B cell (primary cell): ENCODE data around the gene PLA2G5. TPM values are rescaled to one million over a fixed set of nuclear protein-coding genes. Genes with fewer than 3 reads are reported as not detected.

Experiments used
- ATAC-seq: fragments of 200-7000 bp; cut with Tn5 transposase; one replicate; pipeline ENCODE4 v1.10.0; 2021; ENCODE audit warnings: low read depth, mild to moderate bottlenecking, moderate number of reproducible peaks, moderate library complexity
- CTCF ChIA-PET: fragments of 350-600 bp; sonication (Branson Sonifier 250); formaldehyde crosslinking; loops from one replicate; lab custom pipeline; 2021; ENCODE audit warnings: antibody characterized with exemption, inconsistent platforms; lab: Charles Lee
- POLR2A ChIA-PET: fragments of 350-600 bp; sonication (Branson Sonifier 250); formaldehyde crosslinking; loops from one replicate; lab custom pipeline; 2021; ENCODE audit warnings: antibody characterized with exemption; lab: Charles Lee
- DNase-seq: peaks from one replicate; pipeline ENCODE4 v3.0.0; 2013
- H2AFZ ChIP-seq: 2 replicates; pipeline ENCODE4 v1.6.1; 2012; ENCODE audit warnings: mild to moderate bottlenecking, low read depth, low read length; ENCODE audit not compliant: insufficient read depth, poor library complexity, severe bottlenecking
- H3K27ac ChIP-seq, 2 donors: 1 replicate in 1 of 2; 2 replicates in 1 of 2; pipeline ENCODE4 v1.5.1; 2012 to 2013; ENCODE audit warnings: low read length in 2 of 2, mild to moderate bottlenecking in 2 of 2, moderate library complexity in 1 of 2
- H3K27me3 ChIP-seq, 4 experiments: fragments of 200-600 bp in 1 of 4; sonication (generic) in 1 of 4; replicated peaks in 1 of 4; 1 replicate in 2 of 4; 2 replicates in 2 of 4; pipeline versions ENCODE4 v1.6.1 to v1.7.0; 2013 to 2016; ENCODE audit warnings: low read length in 3 of 4, mild to moderate bottlenecking in 2 of 4, mixed read lengths in 1 of 4, moderate library complexity in 1 of 4; ENCODE audit not compliant: insufficient read depth in 4 of 4, control insufficient read depth in 3 of 4; ENCODE audit errors: control extremely low read depth in 1 of 4
- H3K36me3 ChIP-seq, 2 experiments: replicated peaks in 1 of 2; 1 replicate in 1 of 2; 2 replicates in 1 of 2; pipeline versions ENCODE4 v1.6.1 to v1.7.1; 2013; ENCODE audit warnings: low read length in 1 of 2; ENCODE audit not compliant: insufficient read depth in 2 of 2, control insufficient read depth in 1 of 2; ENCODE audit errors: control extremely low read depth in 1 of 2, extremely low read depth in 1 of 2
- H3K4me1 ChIP-seq, 2 donors: fragments of 200-600 bp in 1 of 2; sonication (generic) in 1 of 2; 1 replicate in 1 of 2; 2 replicates in 1 of 2; pipeline versions ENCODE4 v1.5.1 to v1.6.1; 2013 to 2017; ENCODE audit warnings: low read length in 2 of 2; ENCODE audit not compliant: control insufficient read depth in 2 of 2, insufficient read depth in 2 of 2
- H3K4me2 ChIP-seq: replicated peaks from 2 replicates; pipeline ENCODE3; 2012; ENCODE audit warnings: mild to moderate bottlenecking, low read depth, low read length; ENCODE audit not compliant: poor library complexity, severe bottlenecking
- H3K4me3 ChIP-seq, 5 experiments: fragments of 200-600 bp in 1 of 5; sonication (generic) in 1 of 5; 1 replicate in 3 of 5; 2 replicates in 2 of 5; pipeline versions ENCODE4 v1.5.1 to v1.7.0; 2011 to 2016; ENCODE audit warnings: low read length in 4 of 5, mild to moderate bottlenecking in 4 of 5, low read depth in 2 of 5, control low read depth in 1 of 5, moderate library complexity in 1 of 5; ENCODE audit not compliant: insufficient read depth in 1 of 5; ENCODE audit errors: control extremely low read depth in 1 of 5, extremely low read depth in 1 of 5
- H3K79me2 ChIP-seq: fragments of 200-600 bp; sonication (generic); one replicate; pipeline ENCODE4 v1.6.0; 2016; ENCODE audit warnings: low read length; ENCODE audit not compliant: control insufficient read depth, insufficient read depth
- H3K9ac ChIP-seq: fragments of 200-600 bp; sonication (generic); 2 replicates; pipeline ENCODE4 v1.6.1; 2017; ENCODE audit warnings: mild to moderate bottlenecking, low read length, moderate library complexity
- H3K9me3 ChIP-seq, 3 donors: one replicate each; pipeline versions ENCODE4 v1.6.1 to v1.7.1; 2013; ENCODE audit warnings: low read length in 2 of 3; ENCODE audit not compliant: control insufficient read depth in 2 of 3, insufficient read depth in 1 of 3; ENCODE audit errors: control extremely low read depth in 1 of 3
- H4K20me1 ChIP-seq: 2 replicates; pipeline ENCODE4 v1.6.0; 2012; ENCODE audit warnings: mild to moderate bottlenecking, low read length; ENCODE audit not compliant: insufficient read depth, control insufficient read depth, poor library complexity, severe bottlenecking
- H3K27ac Mint-ChIP-seq: one replicate; pipeline ENCODE4 v1.8.0; 2021; ENCODE audit warnings: mixed read lengths
- H3K27me3 Mint-ChIP-seq: one replicate; pipeline ENCODE4 v1.8.0; 2021; ENCODE audit warnings: mixed read lengths
- H3K4me1 Mint-ChIP-seq: one replicate; pipeline ENCODE4 v1.8.0; 2021; ENCODE audit warnings: mixed read lengths
- H3K4me3 Mint-ChIP-seq: one replicate; pipeline ENCODE4 v1.8.0; 2021; ENCODE audit warnings: mixed read lengths
- H3K9me3 Mint-ChIP-seq: one replicate; pipeline ENCODE4 v1.8.0; 2022; ENCODE audit warnings: mixed read lengths; ENCODE audit not compliant: insufficient read depth
- CTCF ChIP-seq: fragments of 200-600 bp; IDR thresholded peaks from one replicate; pipeline ENCODE4 v1.8.0; 2022; ENCODE audit warnings: antibody characterized with exemption, mild to moderate bottlenecking
- EZH2 ChIP-seq: IDR thresholded peaks from 2 replicates; pipeline ENCODE4 v1.6.1; 2012; ENCODE audit warnings: borderline replicate concordance, low read depth, mild to moderate bottlenecking, moderate library complexity, low read length; ENCODE audit not compliant: insufficient read depth, poor library complexity, severe bottlenecking
- WGBS: methylation state at CpG from one replicate; pipeline ENCODE4 v1.1.5; 2013; ENCODE audit warnings: missing lambda C conversion rate; ENCODE audit not compliant: insufficient coverage; 5-methylcytosine and 5-hydroxymethylcytosine counted together
- intact Hi-C: fragments of 100-400 bp; cut with micrococcal nuclease; formaldehyde crosslinking; loops from one replicate; pipeline ENCODE4 v1.10.0; 2022
- polyA plus RNA-seq: library from polyadenylated mRNA; depleted of rRNA; stranded (reverse); fragments of >200 nt; gene quantifications from 2 replicates; pipeline ENCODE4 v1.2.3, GENCODE V29; 2012
- total RNA-seq, 2 donors: library from RNA; stranded (reverse); fragments of 120-200 nt in 1 of 2; gene quantifications; 1 replicate in 1 of 2; 2 replicates in 1 of 2; pipeline versions ENCODE4 v1.2.3 to v1.2.4, GENCODE V29; 2013 to 2022

The PLA2G5 gene
- total and polyA plus RNA-seq, 2 donors (not counting 1 experiment from before 2014, with no cell fraction given), result not detected

- ChIA-PET CTCF (interaction anchor here (0.6 kb wide), 1 partner anchor 969 kb away, joined by 3 read pairs; no protein-coding TSS in a partner anchor), POLR2A (no interaction called here)
- Histone ChIP-seq H3K36me3 (no peaks in the 10 kb centered on the region), H3K9ac (no peak overlapping the region), H3K4me1 (no peaks in the 10 kb centered on the region), H3K79me2 (no peaks in the 10 kb centered on the region), H3K4me3 (no peak overlapping the region), H3K9me3 (no peaks in the 10 kb centered on the region), H3K27me3 (peaks cover 0 to 8% (median 0%) of the 10 kb centered on the region in 4 experiments), H2AFZ (no peak overlapping the region), H3K4me2 (no peak overlapping the region), H3K27ac (no peak overlapping the region), H4K20me1 (no peaks in the 10 kb centered on the region)
- Mint-ChIP-seq H3K27ac (no peak overlapping the region), H3K4me1 (peaks cover 1% of the 10 kb centered on the region), H3K4me3 (no peak overlapping the region), H3K9me3 (no peaks in the 10 kb centered on the region), H3K27me3 (peaks cover 5% of the 10 kb centered on the region)
- WGBS, result 59% methylated on average over 2 of the region's 4 CpGs
- no peak for DNase-seq
- ATAC-seq, result no peak
- intact Hi-C loops, result no loop called here
- no peak for TF ChIP-seq CTCF
- TF ChIP-seq EZH2, result no peak
Measured at GRCh38 chr1:20109223-20109856, 39.3 kb downstream of the PLA2G5 start.

DNA sequence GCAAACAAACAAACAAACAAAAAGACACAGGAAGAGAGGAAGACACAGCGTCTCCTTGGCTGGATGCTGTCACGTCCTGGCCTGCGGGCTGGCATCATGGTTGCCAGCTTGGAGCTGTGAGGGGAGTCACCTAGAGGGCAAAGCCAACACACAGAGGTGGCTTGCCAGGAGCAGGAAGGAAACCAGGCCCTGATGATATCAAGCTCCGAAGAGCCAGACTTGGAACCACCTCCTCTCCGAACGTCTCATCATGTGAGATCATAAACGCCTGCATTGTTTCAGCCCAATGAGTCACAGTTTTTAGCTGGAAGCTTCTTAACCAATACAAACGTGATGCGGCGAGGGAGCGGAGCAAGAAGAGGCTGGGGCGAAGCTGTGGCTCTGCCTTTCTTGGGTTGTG is 40.7 kb downstream of the PLA2G5 start:
- H3K9me3 ChIP-seq, result no peaks in the 10 kb centered on the region
- no peaks in the 10 kb centered on the region for H3K9me3 Mint-ChIP-seq
- H3K36me3 ChIP-seq, result no peaks in the 10 kb centered on the region
- H3K4me3 Mint-ChIP-seq, result no peak overlapping the region
- intact Hi-C loops, result no loop called here
- no peaks in the 10 kb centered on the region for H4K20me1 ChIP-seq
- H2AFZ ChIP-seq, result no peak overlapping the region
- no peak overlapping the region for H3K9ac ChIP-seq
- H3K4me1 ChIP-seq, result no peaks in the 10 kb centered on the region
- DNase-seq (no peak), ATAC-seq (no peak)
- peaks cover 5% of the 10 kb centered on the region for H3K27me3 Mint-ChIP-seq
- no peaks in the 10 kb centered on the region for H3K79me2 ChIP-seq
- 90% methylated on average over 12 of the region's 12 CpGs for WGBS
- no peak overlapping the region for H3K4me2 ChIP-seq
- H3K4me3 ChIP-seq, result no peak overlapping the region
- H3K27me3 ChIP-seq, result peaks cover 0 to 8% (median 0%) of the 10 kb centered on the region in 4 experiments
- peaks cover 2% of the 10 kb centered on the region for H3K4me1 Mint-ChIP-seq
- H3K27ac ChIP-seq, result no peak overlapping the region
- ChIA-PET CTCF (interaction anchor here (1.3 kb wide), 1 partner anchor 9 kb away, joined by 3 read pairs; no protein-coding TSS in a partner anchor), POLR2A (no interaction called here)
- H3K27ac Mint-ChIP-seq, result no peak overlapping the region
- no peak for TF ChIP-seq CTCF
- no peak for TF ChIP-seq EZH2
